Suppressor macrophage (primary cell): ENCODE results near the gene PRUNE2.
"Not testable (repeated sequence)": the region's sequence is repeated elsewhere in the genome, so short reads cannot be mapped to it uniquely, and the experiment has no call there.

Experiments
- DNase-seq, 4 experiments: peaks; one replicate each; pipeline ENCODE4 v3.0.0-alpha.2; 2020 to 2022

Gene PRUNE2

GRCh38 chr9:76859860-76860259 lies 46.1 kb downstream of the PRUNE2 start:
- DNase-seq = no peak

GRCh38 chr9:76858248-76858647 lies 47.7 kb downstream of the PRUNE2 start:
- not testable (repeated sequence) for DNase-seq

- DNase-seq = no peak
Measured at GRCh38 chr9:76856016-76856415, 49.9 kb downstream of the PRUNE2 start.

GRCh38 chr9:76855015-76855414 lies 50.9 kb downstream of the PRUNE2 start:
- DNase-seq = no peak

GRCh38 chr9:76852026-76852425 lies 53.9 kb downstream of the PRUNE2 start:
- DNase-seq = no peak

GRCh38 chr9:76846297-76846696 lies 59.6 kb downstream of the PRUNE2 start:
- no peak for DNase-seq

- DNase-seq = no peak
Measured at GRCh38 chr9:76845254-76845653, 60.7 kb downstream of the PRUNE2 start.

- no peak for DNase-seq
Measured at GRCh38 chr9:76835571-76836283, 70.2 kb downstream of the PRUNE2 start.

- no peak for DNase-seq
Measured at GRCh38 chr9:76828447-76828846, 77.5 kb downstream of the PRUNE2 start.

GRCh38 chr9:76827296-76828080 lies 78.4 kb downstream of the PRUNE2 start:
- DNase-seq = no peak

GRCh38 chr9:76820431-76820830 lies 85.5 kb downstream of the PRUNE2 start:
- DNase-seq = no peak

GRCh38 chr9:76818271-76818670 lies 87.6 kb downstream of the PRUNE2 start:
- no peak for DNase-seq

GRCh38 chr9:76817489-76817888 lies 88.4 kb downstream of the PRUNE2 start:
- DNase-seq = no peak

- no peak for DNase-seq
Measured at GRCh38 chr9:76812591-76812990, 93.3 kb downstream of the PRUNE2 start.

- peak in 3 of 4 experiments; percentile 7 to 14 (median 14) for DNase-seq
Measured at GRCh38 chr9:76810377-76810957, 95.4 kb downstream of the PRUNE2 start.

- DNase-seq = no peak
Measured at GRCh38 chr9:76808636-76809035, 97.3 kb downstream of the PRUNE2 start.

- DNase-seq = no peak
Measured at GRCh38 chr9:76803762-76804161, 102.2 kb downstream of the PRUNE2 start.

GRCh38 chr9:76803083-76803482 lies 102.8 kb downstream of the PRUNE2 start:
- no peak for DNase-seq

GRCh38 chr9:76800901-76801300 lies 105.0 kb downstream of the PRUNE2 start:
- DNase-seq = no peak

GRCh38 chr9:76799473-76799872 lies 106.4 kb downstream of the PRUNE2 start:
- no peak for DNase-seq

GRCh38 chr9:76798527-76798926 lies 107.4 kb downstream of the PRUNE2 start:
- no peak for DNase-seq

GRCh38 chr9:76796296-76796695 lies 109.6 kb downstream of the PRUNE2 start:
- peak; percentile 9 to 28 (median 19) for DNase-seq

GRCh38 chr9:76793784-76794431 lies 112.0 kb downstream of the PRUNE2 start:
- DNase-seq = no peak
